Ovary (tissue), 3 donors: ENCODE results near the gene BNIP2.

Experiments used
- CTCF ChIP-seq, 3 donors: fragments of 450-650 bp in 2 of 3; fragments of 200-600 bp in 1 of 3; IDR thresholded peaks; one replicate each; pipeline versions ENCODE4 v1.5.1 to v1.8.0; 2016 to 2022; ENCODE audit warnings: antibody characterized with exemption in 3 of 3, mild to moderate bottlenecking in 1 of 3
- POLR2A ChIP-seq: fragments of 450-650 bp; IDR thresholded peaks from one replicate; pipeline ENCODE4 v1.6.1; 2017; ENCODE audit warnings: antibody characterized with exemption, mild to moderate bottlenecking, moderate library complexity
- donor health status: DM: no; HTN: no; CAD: no.

GRCh38 chr15:59642351-59642750, 46.8 kb downstream of the BNIP2 start:
- TF ChIP-seq CTCF (IDR thresholded peaks at IDR 0.05) (no peak), POLR2A (no peak)
